Loucy (cell line): ENCODE measurements around the gene SGMS1.

Experiments
- H2AFZ ChIP-seq: fragments of 200-600 bp; sonication (generic); 2 replicates; pipeline ENCODE4 v1.6.0; 2016; ENCODE audit warnings: antibody characterized with exemption, mild to moderate bottlenecking, low read length, moderate library complexity
- H3F3A ChIP-seq: fragments of 200-600 bp; 2 replicates; pipeline ENCODE4 v1.6.0; 2016; ENCODE audit warnings: antibody characterized with exemption, low read depth, mild to moderate bottlenecking
- H3K27me3 ChIP-seq: fragments of 200-600 bp; sonication (generic); 2 replicates; pipeline ENCODE4 v1.6.1; 2014; ENCODE audit warnings: low read length, mild to moderate bottlenecking; ENCODE audit not compliant: insufficient read depth, poor library complexity, severe bottlenecking
- H3K36me3 ChIP-seq: fragments of 200-600 bp; sonication (generic); 2 replicates; pipeline ENCODE4 v1.6.1; 2016; ENCODE audit warnings: low read length; ENCODE audit not compliant: insufficient read depth
- H3K4me1 ChIP-seq: fragments of 200-600 bp; sonication (generic); 2 replicates; pipeline ENCODE4 v1.5.1; 2014; ENCODE audit warnings: low read length, mild to moderate bottlenecking; ENCODE audit not compliant: insufficient read depth, poor library complexity, severe bottlenecking
- H3K4me2 ChIP-seq: fragments of 200-600 bp; sonication (generic); 2 replicates; pipeline ENCODE4 v1.6.0; 2014; ENCODE audit warnings: antibody characterized with exemption, low read length, low read depth, mild to moderate bottlenecking; ENCODE audit not compliant: poor library complexity, severe bottlenecking
- H3K4me3 ChIP-seq: fragments of 200-600 bp; sonication (generic); 2 replicates; pipeline ENCODE4 v1.5.1; 2014; ENCODE audit warnings: low read length, mild to moderate bottlenecking, mixed read lengths; ENCODE audit not compliant: poor library complexity, severe bottlenecking
- H3K79me2 ChIP-seq: fragments of 200-600 bp; sonication (generic); 2 replicates; pipeline ENCODE4 v1.6.1; 2014; ENCODE audit warnings: low read length; ENCODE audit not compliant: insufficient read depth
- H3K9ac ChIP-seq: fragments of 200-600 bp; sonication (generic); 2 replicates; pipeline ENCODE4 v1.6.0; 2014; ENCODE audit warnings: mild to moderate bottlenecking, low read depth, low read length, moderate library complexity; ENCODE audit not compliant: poor library complexity, severe bottlenecking
- H3K9me2 ChIP-seq: fragments of 200-600 bp; sonication (generic); replicated peaks from 2 replicates; pipeline ENCODE4 v1.6.1; 2016; ENCODE audit warnings: low read depth, low read length, mixed read lengths
- H3K9me3 ChIP-seq: fragments of 200-600 bp; sonication (generic); 2 replicates; pipeline ENCODE4 v1.6.1; 2014; ENCODE audit warnings: mild to moderate bottlenecking, antibody characterized with exemption, low read length, low read depth; ENCODE audit not compliant: insufficient read depth
- H4K20me1 ChIP-seq: fragments of 200-600 bp; sonication (generic); 2 replicates; pipeline ENCODE4 v1.6.0; 2014; ENCODE audit warnings: antibody characterized with exemption, low read length, mild to moderate bottlenecking; ENCODE audit not compliant: insufficient read depth, poor library complexity, severe bottlenecking
- EZH2phosphoT487 ChIP-seq: fragments of 200-600 bp; IDR thresholded peaks from 2 replicates; pipeline ENCODE4 v1.6.1; 2018; ENCODE audit warnings: antibody characterized with exemption, mild to moderate bottlenecking, moderate library complexity, borderline replicate concordance
- TF ChIP-seq, protein P1 (sequence below): fragments of 200-600 bp; sonication (generic); conservative IDR thresholded peaks from 2 replicates; pipeline ENCODE4 v1.5.1; 2014; ENCODE audit warnings: mild to moderate bottlenecking, antibody characterized with exemption, low read length

Gene SGMS1

DNA sequence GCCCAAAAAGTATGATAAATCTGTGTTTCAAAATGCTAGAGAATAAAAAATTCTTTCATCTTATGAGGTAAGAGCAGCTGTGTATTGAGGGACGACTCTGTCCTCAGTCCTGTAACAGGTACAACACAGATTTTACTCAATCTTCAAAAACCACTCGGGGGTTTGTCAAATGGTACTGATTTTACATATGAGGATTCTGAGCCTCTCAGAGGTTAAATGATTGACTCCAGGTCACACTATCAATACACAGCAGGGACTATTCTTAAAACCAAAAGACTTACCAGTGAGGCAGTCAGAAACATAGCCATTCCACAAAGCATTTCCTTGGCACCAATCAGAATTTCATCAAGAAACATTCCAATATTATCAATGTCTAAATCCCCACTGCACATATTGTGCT is 95.5 kb downstream of the SGMS1 start:
- TF ChIP-seq EZH2phosphoT487, result no peak
- TF ChIP-seq, protein P1, sequence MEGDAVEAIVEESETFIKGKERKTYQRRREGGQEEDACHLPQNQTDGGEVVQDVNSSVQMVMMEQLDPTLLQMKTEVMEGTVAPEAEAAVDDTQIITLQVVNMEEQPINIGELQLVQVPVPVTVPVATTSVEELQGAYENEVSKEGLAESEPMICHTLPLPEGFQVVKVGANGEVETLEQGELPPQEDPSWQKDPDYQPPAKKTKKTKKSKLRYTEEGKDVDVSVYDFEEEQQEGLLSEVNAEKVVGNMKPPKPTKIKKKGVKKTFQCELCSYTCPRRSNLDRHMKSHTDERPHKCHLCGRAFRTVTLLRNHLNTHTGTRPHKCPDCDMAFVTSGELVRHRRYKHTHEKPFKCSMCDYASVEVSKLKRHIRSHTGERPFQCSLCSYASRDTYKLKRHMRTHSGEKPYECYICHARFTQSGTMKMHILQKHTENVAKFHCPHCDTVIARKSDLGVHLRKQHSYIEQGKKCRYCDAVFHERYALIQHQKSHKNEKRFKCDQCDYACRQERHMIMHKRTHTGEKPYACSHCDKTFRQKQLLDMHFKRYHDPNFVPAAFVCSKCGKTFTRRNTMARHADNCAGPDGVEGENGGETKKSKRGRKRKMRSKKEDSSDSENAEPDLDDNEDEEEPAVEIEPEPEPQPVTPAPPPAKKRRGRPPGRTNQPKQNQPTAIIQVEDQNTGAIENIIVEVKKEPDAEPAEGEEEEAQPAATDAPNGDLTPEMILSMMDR, result no peak
- Histone ChIP-seq H3K9me3 (no peaks in the 10 kb centered on the region), H3K9ac (no peak overlapping the region), H2AFZ (no peak overlapping the region), H3K4me1 (no peaks in the 10 kb centered on the region), H3K79me2 (no peaks in the 10 kb centered on the region), H3K36me3 (no peaks in the 10 kb centered on the region), H3K4me2 (no peak overlapping the region), H4K20me1 (no peaks in the 10 kb centered on the region), H3K9me2 (no peaks in the 10 kb centered on the region), H3F3A (no peaks in the 10 kb centered on the region), H3K27me3 (no peaks in the 10 kb centered on the region), H3K4me3 (no peak overlapping the region)

DNA sequence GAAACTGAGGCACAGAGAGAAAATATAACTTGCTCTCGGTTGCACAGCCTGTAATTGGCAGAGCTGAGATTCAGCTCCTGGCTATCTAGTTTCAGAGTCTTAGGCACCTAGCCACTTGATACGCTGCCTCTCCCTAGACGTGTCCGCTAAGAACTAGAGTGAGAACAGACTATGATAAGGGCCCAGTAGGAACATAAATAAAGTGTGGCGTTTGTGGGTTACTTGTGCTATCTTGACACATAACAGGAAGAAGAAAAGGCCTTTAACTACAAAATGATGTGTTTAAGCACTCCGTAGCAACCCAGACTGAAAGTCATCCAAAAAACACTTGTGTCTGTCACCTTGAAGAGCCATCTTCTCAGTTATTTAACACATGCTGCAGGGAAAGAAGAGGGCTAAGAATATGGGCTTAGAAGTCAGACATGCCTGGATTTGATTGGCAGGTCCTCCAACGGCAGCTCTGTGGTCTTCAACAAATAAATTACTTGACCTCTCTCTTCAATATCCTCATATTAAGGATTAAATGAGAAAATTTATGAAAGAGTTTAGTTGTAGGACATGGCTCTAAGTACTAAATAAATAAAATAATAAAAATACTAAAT is 96.2 kb downstream of the SGMS1 start:
- Histone ChIP-seq H3K79me2 (no peaks in the 10 kb centered on the region), H2AFZ (no peak overlapping the region), H3K36me3 (no peaks in the 10 kb centered on the region), H3K9me2 (no peaks in the 10 kb centered on the region), H3K27me3 (no peaks in the 10 kb centered on the region), H3K4me3 (no peak overlapping the region), H3K9me3 (no peaks in the 10 kb centered on the region), H4K20me1 (no peaks in the 10 kb centered on the region), H3K4me1 (no peaks in the 10 kb centered on the region), H3K4me2 (no peak overlapping the region), H3F3A (no peaks in the 10 kb centered on the region), H3K9ac (no peak overlapping the region)
- TF ChIP-seq, protein P1, result no peak
- no peak for TF ChIP-seq EZH2phosphoT487

DNA sequence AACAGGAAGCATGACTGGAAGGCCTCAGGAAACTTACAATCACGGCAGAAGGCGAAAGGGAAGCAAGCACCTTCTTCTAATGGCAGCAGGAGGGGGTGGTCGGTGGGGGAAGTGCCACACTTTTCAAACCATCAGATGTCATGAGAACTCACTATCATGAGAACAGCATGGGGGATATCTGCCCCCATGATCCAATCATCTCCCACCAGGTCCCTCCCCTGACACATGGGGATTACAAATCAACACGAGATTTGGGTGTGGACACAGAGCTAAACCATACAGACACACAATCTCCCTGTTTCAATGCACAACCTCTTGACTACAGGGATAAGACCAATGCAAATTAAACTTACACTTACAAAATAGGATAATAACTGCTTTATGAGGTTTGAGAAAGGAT is 97.6 kb downstream of the SGMS1 start:
- Histone ChIP-seq H3K9me3 (no peaks in the 10 kb centered on the region), H3K9ac (no peak overlapping the region)

More for the DNA sequence above, 97.6 kb downstream of the SGMS1 start:
- Histone ChIP-seq H3F3A (no peaks in the 10 kb centered on the region), H3K4me1 (no peaks in the 10 kb centered on the region), H3K36me3 (no peaks in the 10 kb centered on the region), H3K27me3 (no peaks in the 10 kb centered on the region), H3K79me2 (no peaks in the 10 kb centered on the region), H3K9me2 (no peaks in the 10 kb centered on the region), H3K4me3 (no peak overlapping the region), H3K4me2 (no peak overlapping the region), H2AFZ (no peak overlapping the region), H4K20me1 (no peaks in the 10 kb centered on the region)
- no peak for TF ChIP-seq EZH2phosphoT487
- TF ChIP-seq, protein P1, result no peak
